ENCODE results near the gene MRC2.

The MRC2 gene

GRCh38 chr17:62615503-62615902 is 12.0 kb upstream of the MRC2 start:
- DNase-seq, result no peak

- no peak for DNase-seq
Observed at GRCh38 chr17:62616993-62617893, 10.2 kb upstream of the MRC2 start.

GRCh38 chr17:62617894-62618472 is 9.5 kb upstream of the MRC2 start:
- no peak for DNase-seq

- no peak for DNase-seq
Observed at GRCh38 chr17:62618647-62619416, 8.6 kb upstream of the MRC2 start.

- no peak for DNase-seq
Observed at GRCh38 chr17:62619417-62620155, 7.9 kb upstream of the MRC2 start.

- no peak for DNase-seq
Observed at GRCh38 chr17:62621223-62621622, 6.2 kb upstream of the MRC2 start.

- DNase-seq, result no peak
Observed at GRCh38 chr17:62625184-62625869, 2.1 kb upstream of the MRC2 start.

GRCh38 chr17:62625870-62626200 is 1.6 kb upstream of the MRC2 start:
- DNase-seq, result no peak

- no peak for DNase-seq
Observed at GRCh38 chr17:62626719-62627218, 701 bp upstream of the MRC2 start.

GRCh38 chr17:62627904-62628633 is 599 bp downstream of the MRC2 start:
- DNase-seq, result peak; percentile 61

- DNase-seq, result no peak
Observed at GRCh38 chr17:62628831-62629555, 1.5 kb downstream of the MRC2 start.

GRCh38 chr17:62629556-62630364 is 2.3 kb downstream of the MRC2 start:
- no peak for DNase-seq

GRCh38 chr17:62630365-62631085 is 3.1 kb downstream of the MRC2 start:
- no peak for DNase-seq

GRCh38 chr17:62631086-62631935 is 3.8 kb downstream of the MRC2 start:
- no peak for DNase-seq

- no peak for DNase-seq
Observed at GRCh38 chr17:62631936-62632924, 4.8 kb downstream of the MRC2 start.

- no peak for DNase-seq
Observed at GRCh38 chr17:62637809-62638208, 10.3 kb downstream of the MRC2 start.

- no peak for DNase-seq
Observed at GRCh38 chr17:62641153-62641552, 13.7 kb downstream of the MRC2 start.

Measured in stimulated activated CD4-positive, alpha-beta T cell treated with anti-CD3 and anti-CD28 coated beads, Interleukin-4, amount 100 ng/mL, for 1 hour (primary cell).